H9 (cell line): ENCODE measurements around the gene ZNF365. TPM values are rescaled to one million over a fixed set of nuclear protein-coding genes. Genes with fewer than 3 reads are reported as not detected.

Source experiments
- DNase-seq: peaks from one replicate; pipeline ENCODE4 v3.0.0-alpha.2; 2017
- H2AFZ ChIP-seq: one replicate; pipeline ENCODE4 v1.6.1; 2013; ENCODE audit warnings: mild to moderate bottlenecking, low read length, control low read depth, moderate library complexity
- H2AK5ac ChIP-seq: 2 replicates; pipeline ENCODE4 v1.6.1; 2013; ENCODE audit warnings: low read length, control low read depth, mixed read lengths; ENCODE audit not compliant: insufficient read length
- H2BK120ac ChIP-seq: one replicate; pipeline ENCODE4 v1.6.1; 2013; ENCODE audit warnings: low read depth, mild to moderate bottlenecking, low read length, control low read depth, inconsistent platforms; ENCODE audit not compliant: poor library complexity, severe bottlenecking
- H2BK12ac ChIP-seq: 2 replicates; pipeline ENCODE4 v1.6.1; 2013; ENCODE audit warnings: low read length, control low read depth, mixed read lengths, low read depth; ENCODE audit not compliant: insufficient read length
- H2BK15ac ChIP-seq: 2 replicates; pipeline ENCODE4 v1.6.1; 2013; ENCODE audit warnings: low read depth, low read length, control low read depth
- H2BK20ac ChIP-seq: one replicate; pipeline ENCODE4 v1.6.1; 2013; ENCODE audit warnings: low read depth, mild to moderate bottlenecking, low read length, control low read depth, inconsistent platforms; ENCODE audit not compliant: poor library complexity, severe bottlenecking
- H2BK5ac ChIP-seq: 2 replicates; pipeline ENCODE4 v1.6.1; 2013; ENCODE audit warnings: low read length, control low read depth, mixed read lengths; ENCODE audit not compliant: insufficient read length
- H3K14ac ChIP-seq: 2 replicates; pipeline ENCODE4 v1.6.1; 2013; ENCODE audit warnings: low read length, control low read depth; ENCODE audit not compliant: insufficient read depth
- H3K18ac ChIP-seq: 2 replicates; pipeline ENCODE4 v1.6.1; 2013; ENCODE audit warnings: low read depth, mild to moderate bottlenecking, mixed read lengths, low read length, control low read depth; ENCODE audit not compliant: insufficient read length
- H3K23ac ChIP-seq: 2 replicates; pipeline ENCODE4 v1.6.1; 2013; ENCODE audit warnings: low read length, control low read depth, mixed read lengths, low read depth; ENCODE audit not compliant: insufficient read length
- H3K23me2 ChIP-seq: 2 replicates; pipeline ENCODE4 v1.6.1; 2013; ENCODE audit warnings: low read depth, mild to moderate bottlenecking, mixed read lengths, low read length, control low read depth; ENCODE audit not compliant: insufficient read length, poor library complexity, severe bottlenecking
- H3K27ac ChIP-seq: 2 replicates; pipeline ENCODE4 v1.5.1; 2013; ENCODE audit warnings: low read length, control low read depth, mixed read lengths, low read depth; ENCODE audit not compliant: insufficient read length
- H3K27me3 ChIP-seq: 2 replicates; pipeline ENCODE4 v1.6.1; 2013; ENCODE audit warnings: low read length, control low read depth, inconsistent platforms; ENCODE audit not compliant: insufficient read depth
- H3K4ac ChIP-seq: 2 replicates; pipeline ENCODE4 v1.6.1; 2013; ENCODE audit warnings: low read depth, mild to moderate bottlenecking, control low read depth, inconsistent platforms, low read length, moderate library complexity
- H3K4me1 ChIP-seq: 2 replicates; pipeline ENCODE4 v1.6.1; 2013; ENCODE audit warnings: low read length, control low read depth, inconsistent platforms; ENCODE audit not compliant: insufficient read depth
- H3K4me2 ChIP-seq: 2 replicates; pipeline ENCODE4 v1.6.1; 2013; ENCODE audit warnings: low read length, control low read depth, mixed read lengths; ENCODE audit not compliant: insufficient read length, insufficient read depth
- H3K56ac ChIP-seq: 2 replicates; pipeline ENCODE4 v1.6.1; 2013; ENCODE audit warnings: low read depth, mild to moderate bottlenecking, mixed read lengths, low read length, control low read depth; ENCODE audit not compliant: insufficient read length
- H3K79me1 ChIP-seq: 2 replicates; pipeline ENCODE4 v1.6.1; 2013; ENCODE audit warnings: low read depth, mild to moderate bottlenecking, moderate library complexity, low read length, control low read depth, inconsistent platforms; ENCODE audit not compliant: insufficient read depth, poor library complexity, severe bottlenecking
- H3K79me2 ChIP-seq: 2 replicates; pipeline ENCODE4 v1.6.1; 2013; ENCODE audit warnings: low read length, control low read depth, inconsistent platforms; ENCODE audit not compliant: insufficient read depth
- H3K9ac ChIP-seq: 2 replicates; pipeline ENCODE4 v1.6.1; 2013; ENCODE audit warnings: low read length, control low read depth, mixed read lengths; ENCODE audit not compliant: insufficient read length; ENCODE audit errors: extremely low read depth
- H3K9me3 ChIP-seq: one replicate; pipeline ENCODE4 v1.6.1; 2013; ENCODE audit warnings: low read depth, low read length, inconsistent platforms; ENCODE audit not compliant: control insufficient read depth
- H3T11ph ChIP-seq: one replicate; pipeline ENCODE4 v1.6.1; 2013; ENCODE audit warnings: mild to moderate bottlenecking, low read length, control low read depth, inconsistent platforms
- H4K20me1 ChIP-seq: one replicate; pipeline ENCODE4 v1.6.1; 2013; ENCODE audit not compliant: control insufficient read depth, insufficient read length, insufficient read depth
- H4K5ac ChIP-seq: 2 replicates; pipeline ENCODE4 v1.6.1; 2013; ENCODE audit warnings: low read depth, mild to moderate bottlenecking, mixed read lengths, low read length, control low read depth; ENCODE audit not compliant: insufficient read length
- H4K8ac ChIP-seq: replicated peaks from 2 replicates; pipeline ENCODE4 v1.6.1; 2013; ENCODE audit warnings: low read length, control low read depth, mixed read lengths, low read depth; ENCODE audit not compliant: insufficient read length
- H4K91ac ChIP-seq: 2 replicates; pipeline ENCODE4 v1.6.1; 2013; ENCODE audit warnings: low read depth, mild to moderate bottlenecking, moderate library complexity, mixed read lengths, low read length, control low read depth; ENCODE audit not compliant: insufficient read length
- H3K27ac Mint-ChIP-seq, 3 experiments: 2 replicates in 2 of 3; 3 replicates in 1 of 3; pipeline ENCODE4 v1.8.0; 2020 to 2021; ENCODE audit warnings: mixed read lengths in 3 of 3, mild to moderate bottlenecking in 1 of 3, moderate library complexity in 1 of 3
- H3K27me3 Mint-ChIP-seq: 2 replicates; pipeline ENCODE4 v1.8.0; 2021; ENCODE audit warnings: low read depth, mild to moderate bottlenecking, moderate library complexity, mixed read lengths
- H3K36me3 Mint-ChIP-seq, 3 experiments: 2 replicates in 2 of 3; 3 replicates in 1 of 3; pipeline ENCODE4 v1.8.0; 2020 to 2021; ENCODE audit warnings: low read depth in 3 of 3, mixed read lengths in 3 of 3; ENCODE audit not compliant: insufficient read depth in 1 of 3
- H3K4me1 Mint-ChIP-seq, 2 experiments: 2 replicates each; pipeline ENCODE4 v1.8.0; 2020; ENCODE audit warnings: mixed read lengths in 2 of 2
- H3K4me3 Mint-ChIP-seq, 2 experiments: 2 replicates in 1 of 2; 3 replicates in 1 of 2; pipeline ENCODE4 v1.8.0; 2020 to 2021; ENCODE audit warnings: mild to moderate bottlenecking in 2 of 2, mixed read lengths in 2 of 2, moderate library complexity in 1 of 2
- H3K9me3 Mint-ChIP-seq, 2 experiments: 2 replicates in 1 of 2; 3 replicates in 1 of 2; pipeline ENCODE4 v1.8.0; 2020; ENCODE audit warnings: mild to moderate bottlenecking in 2 of 2, mixed read lengths in 2 of 2, moderate library complexity in 1 of 2
- WGBS: extraction: QIAGEN DNeasy Blood & Tissue Kit; methylation state at CpG from one replicate; pipeline ENCODE4 v1.1.7; 2013; ENCODE audit warnings: missing lambda C conversion rate, low lambda C conversion rate, mixed read lengths; ENCODE audit not compliant: insufficient read length; ENCODE audit errors: extremely low coverage; 5-methylcytosine and 5-hydroxymethylcytosine counted together
- total RNA-seq: library from RNA; stranded (reverse); gene quantifications from 2 replicates; pipeline ENCODE4 v1.2.1, GENCODE V29; 2021
- TF ChIP-seq, protein P1 (sequence below): fragments of 200-600 bp; sonication (generic); conservative IDR thresholded peaks from 3 replicates; pipeline ENCODE4 v1.8.0; 2021; ENCODE audit warnings: antibody characterized with exemption, mild to moderate bottlenecking

ZNF365 gene
- total RNA-seq, 1 experiment from 2014 or later = 0.59 TPM

DNA sequence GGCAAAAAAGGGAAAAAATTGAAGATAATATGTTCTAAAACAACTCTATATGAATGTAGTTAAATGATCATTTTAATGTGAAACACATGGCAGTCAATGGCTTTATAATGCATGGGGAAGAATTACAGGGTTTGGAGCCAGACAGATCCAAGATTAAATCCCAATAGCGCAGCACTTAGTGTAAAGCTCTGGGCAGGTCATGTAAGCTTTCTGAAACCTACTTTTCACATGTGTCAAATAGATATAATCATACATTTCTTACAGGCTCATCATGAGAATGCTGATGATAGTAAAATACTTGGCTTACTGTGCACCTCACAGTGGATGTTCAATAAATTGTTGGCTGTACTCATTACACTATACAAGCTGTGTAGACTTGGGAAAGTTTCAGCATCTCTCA lies 48.0 kb upstream of the ZNF365 start:
- no peaks in the 10 kb centered on the region for H3K27me3 Mint-ChIP-seq

More for the DNA sequence above, 48.0 kb upstream of the ZNF365 start:
- Histone ChIP-seq H4K20me1 (no peaks in the 10 kb centered on the region), H2BK15ac (no peak overlapping the region), H2AK5ac (no peak overlapping the region), H3K9ac (no peak overlapping the region), H3K4me1 (no peaks in the 10 kb centered on the region), H3K79me1 (no peaks in the 10 kb centered on the region), H3K27ac (no peak overlapping the region), H4K5ac (no peak overlapping the region), H3K4me2 (no peak overlapping the region), H3T11ph (no peak overlapping the region), H3K14ac (no peak overlapping the region), H2AFZ (no peak overlapping the region), H3K79me2 (no peaks in the 10 kb centered on the region), H2BK20ac (no peak overlapping the region), H2BK12ac (no peak overlapping the region), H3K56ac (no peak overlapping the region), H3K23ac (no peak overlapping the region), H3K27me3 (no peaks in the 10 kb centered on the region), H4K8ac (no peak overlapping the region), H3K23me2 (no peaks in the 10 kb centered on the region), H3K9me3 (no peaks in the 10 kb centered on the region), H3K18ac (no peak overlapping the region), H3K4ac (no peak overlapping the region), H2BK5ac (no peak overlapping the region), H4K91ac (no peak overlapping the region), H2BK120ac (no peak overlapping the region)
- TF ChIP-seq, protein P1, sequence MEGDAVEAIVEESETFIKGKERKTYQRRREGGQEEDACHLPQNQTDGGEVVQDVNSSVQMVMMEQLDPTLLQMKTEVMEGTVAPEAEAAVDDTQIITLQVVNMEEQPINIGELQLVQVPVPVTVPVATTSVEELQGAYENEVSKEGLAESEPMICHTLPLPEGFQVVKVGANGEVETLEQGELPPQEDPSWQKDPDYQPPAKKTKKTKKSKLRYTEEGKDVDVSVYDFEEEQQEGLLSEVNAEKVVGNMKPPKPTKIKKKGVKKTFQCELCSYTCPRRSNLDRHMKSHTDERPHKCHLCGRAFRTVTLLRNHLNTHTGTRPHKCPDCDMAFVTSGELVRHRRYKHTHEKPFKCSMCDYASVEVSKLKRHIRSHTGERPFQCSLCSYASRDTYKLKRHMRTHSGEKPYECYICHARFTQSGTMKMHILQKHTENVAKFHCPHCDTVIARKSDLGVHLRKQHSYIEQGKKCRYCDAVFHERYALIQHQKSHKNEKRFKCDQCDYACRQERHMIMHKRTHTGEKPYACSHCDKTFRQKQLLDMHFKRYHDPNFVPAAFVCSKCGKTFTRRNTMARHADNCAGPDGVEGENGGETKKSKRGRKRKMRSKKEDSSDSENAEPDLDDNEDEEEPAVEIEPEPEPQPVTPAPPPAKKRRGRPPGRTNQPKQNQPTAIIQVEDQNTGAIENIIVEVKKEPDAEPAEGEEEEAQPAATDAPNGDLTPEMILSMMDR = no peak
- Mint-ChIP-seq H3K9me3 (no peaks in the 10 kb centered on the region), H3K36me3 (no peaks in the 10 kb centered on the region), H3K27ac (no peak overlapping the region), H3K4me3 (no peak overlapping the region), H3K4me1 (no peaks in the 10 kb centered on the region)
- DNase-seq = no peak
- WGBS = no CpG with 5 or more reads among the region's 1 CpG
